GM23338 (cell line): ENCODE results near the gene RRH. TPM values are rescaled to one million over a fixed set of nuclear protein-coding genes. Genes with fewer than 3 reads are reported as not detected.

ENCODE experiments used
- ATAC-seq: fragments of 200-7000 bp; cut with Tn5 transposase; 3 replicates; pipeline ENCODE4 v1.9.1; 2020
- DNase-seq: peaks from one replicate; pipeline ENCODE4 v3.0.0-alpha.2; 2015; ENCODE audit warnings: low spot score
- H2AFZ ChIP-seq: fragments of 200-600 bp; sonication (generic); 2 replicates; pipeline ENCODE4 v1.8.0; 2016; ENCODE audit warnings: antibody characterized with exemption, mild to moderate bottlenecking, moderate library complexity
- H3F3A ChIP-seq: fragments of 200-600 bp; sonication (generic); replicated peaks from 2 replicates; pipeline ENCODE4 v1.8.0; 2017; ENCODE audit warnings: antibody characterized with exemption, mixed run types, low read depth
- H3K27ac ChIP-seq: fragments of 200-600 bp; sonication (generic); 2 replicates; pipeline ENCODE4 v1.6.1; 2016; ENCODE audit warnings: low read depth
- H3K27me3 ChIP-seq: fragments of 200-600 bp; sonication (generic); 2 replicates; pipeline ENCODE4 v1.8.0; 2016; ENCODE audit warnings: mild to moderate bottlenecking, mixed run types, moderate library complexity; ENCODE audit not compliant: insufficient read depth
- H3K36me3 ChIP-seq: fragments of 200-600 bp; sonication (generic); 2 replicates; pipeline ENCODE4 v1.8.0; 2016; ENCODE audit warnings: mild to moderate bottlenecking; ENCODE audit not compliant: insufficient read depth
- H3K4me1 ChIP-seq: fragments of 200-600 bp; sonication (generic); 2 replicates; pipeline ENCODE4 v1.8.0; 2016; ENCODE audit warnings: mild to moderate bottlenecking, moderate library complexity; ENCODE audit not compliant: insufficient read depth
- H3K4me2 ChIP-seq: fragments of 200-600 bp; sonication (generic); 2 replicates; pipeline ENCODE4 v1.7.1; 2017; ENCODE audit warnings: mixed run types
- H3K4me3 ChIP-seq: fragments of 200-600 bp; sonication (generic); 2 replicates; pipeline ENCODE4 v1.6.1; 2016; ENCODE audit warnings: mixed run types
- H3K79me2 ChIP-seq: fragments of 200-600 bp; sonication (generic); replicated peaks from 2 replicates; pipeline ENCODE4 v1.8.0; 2017; ENCODE audit warnings: mild to moderate bottlenecking; ENCODE audit not compliant: insufficient read depth
- H3K9me2 ChIP-seq: fragments of 200-600 bp; sonication (generic); 2 replicates; pipeline ENCODE4 v1.8.0; 2017; ENCODE audit not compliant: insufficient read depth
- H4K20me1 ChIP-seq: fragments of 200-600 bp; sonication (generic); replicated peaks from 2 replicates; pipeline ENCODE4 v1.8.0; 2017; ENCODE audit warnings: mild to moderate bottlenecking; ENCODE audit not compliant: insufficient read depth
- H3K27ac Mint-ChIP-seq: 2 replicates; pipeline ENCODE4 v1.8.0; 2020; ENCODE audit warnings: inconsistent platforms, mild to moderate bottlenecking, moderate library complexity, mixed read lengths
- H3K27me3 Mint-ChIP-seq: 3 replicates; pipeline ENCODE4 v1.8.0; 2022; ENCODE audit warnings: low read depth, mild to moderate bottlenecking, moderate library complexity, mixed read lengths, inconsistent platforms; ENCODE audit not compliant: insufficient read depth, poor library complexity
- H3K36me3 Mint-ChIP-seq: 3 replicates; pipeline ENCODE4 v1.8.0; 2021; ENCODE audit warnings: low read depth, mild to moderate bottlenecking, inconsistent platforms, moderate library complexity, mixed read lengths
- H3K4me1 Mint-ChIP-seq: 3 replicates; pipeline ENCODE4 v1.8.0; 2020; ENCODE audit warnings: mild to moderate bottlenecking, inconsistent platforms, mixed read lengths
- H3K4me3 Mint-ChIP-seq: 3 replicates; pipeline ENCODE4 v1.8.0; 2021; ENCODE audit warnings: moderate library complexity, mild to moderate bottlenecking, inconsistent platforms, mixed read lengths
- H3K9me3 Mint-ChIP-seq: 3 replicates; pipeline ENCODE4 v1.8.0; 2020; ENCODE audit warnings: moderate library complexity, mild to moderate bottlenecking, inconsistent platforms, mixed read lengths
- CREB1 ChIP-seq: fragments of 250-450 bp; sonication (Bioruptor Pico); IDR thresholded peaks from 2 replicates; pipeline ENCODE4 v1.5.0; 2020; ENCODE audit warnings: low read depth, mild to moderate bottlenecking, moderate library complexity
- EZH2 ChIP-seq: fragments of 200-600 bp; sonication (generic); IDR thresholded peaks from one replicate; pipeline ENCODE4 v1.8.0; 2017; ENCODE audit warnings: antibody characterized with exemption, mild to moderate bottlenecking, low read depth; ENCODE audit not compliant: unreplicated experiment
- EZH2phosphoT487 ChIP-seq: fragments of 200-600 bp; sonication (generic); IDR thresholded peaks from one replicate; pipeline ENCODE4 v1.8.1; 2018; ENCODE audit warnings: antibody characterized with exemption; ENCODE audit not compliant: unreplicated experiment
- NANOG ChIP-seq: IDR thresholded peaks from 2 replicates; pipeline ENCODE4 v1.6.1; 2016; ENCODE audit warnings: antibody characterized with exemption, borderline replicate concordance
- POLR2AphosphoS5 ChIP-seq: IDR thresholded peaks from 2 replicates; pipeline ENCODE4 v1.6.1; 2016; ENCODE audit warnings: antibody characterized with exemption, low read depth
- REST ChIP-seq: IDR thresholded peaks from one replicate; pipeline ENCODE4 v1.6.1; 2018; ENCODE audit warnings: antibody characterized with exemption; ENCODE audit not compliant: unreplicated experiment
- STAT1 ChIP-seq: IDR thresholded peaks from one replicate; pipeline ENCODE4 v1.6.1; 2016; ENCODE audit warnings: antibody characterized with exemption; ENCODE audit not compliant: unreplicated experiment
- ZNF331 ChIP-seq: fragments of 250-450 bp; sonication (Bioruptor Pico); IDR thresholded peaks from 2 replicates; pipeline ENCODE4 v1.5.0; 2020; ENCODE audit warnings: low read depth, mild to moderate bottlenecking, moderate library complexity
- ZNF462 ChIP-seq: fragments of 250-450 bp; sonication (Bioruptor Pico); IDR thresholded peaks from 2 replicates; pipeline ENCODE4 v1.5.0; 2020; ENCODE audit warnings: mild to moderate bottlenecking, moderate library complexity
- polyA plus RNA-seq: library from polyadenylated mRNA; unstranded; fragments of >200 nt; fragmentation: Nextera tagmentation; extraction: Ambion mirVana; gene quantifications from 2 replicates; pipeline ENCODE4 v1.2.1, GENCODE V29; 2016
- total RNA-seq: library from RNA; depleted of rRNA; stranded (reverse); fragments of >200 nt; shearing (Covaris generic); gene quantifications from 2 replicates; pipeline ENCODE4 v1.2.3, GENCODE V29; 2014

The RRH gene
- total and polyA plus RNA-seq, 2 experiments from 2014 or later, result not detected

GRCh38 chr4:109811707-109812106, 16.1 kb upstream of the RRH start:
- no peaks in the 10 kb centered on the region; the same call in 2 of the 3 replicates for H3K9me3 Mint-ChIP-seq

More at GRCh38 chr4:109811707-109812106, 16.1 kb upstream of the RRH start:
- TF ChIP-seq STAT1, result no peak
- no peak for TF ChIP-seq NANOG
- TF ChIP-seq EZH2phosphoT487, result no peak
- no peak for TF ChIP-seq CREB1 (CRISPR knock-in tag)
- TF ChIP-seq POLR2AphosphoS5, result no peak
- TF ChIP-seq ZNF462 (CRISPR knock-in tag), result no peak
- TF ChIP-seq ZNF331, result no peak
- no peak for TF ChIP-seq REST
- TF ChIP-seq EZH2, result no peak
- H3K4me3 ChIP-seq, result no peak overlapping the region
- Mint-ChIP-seq H3K4me1 (peaks cover 24% of the 10 kb centered on the region), H3K27ac (no peak overlapping the region), H3K36me3 (peaks cover 10% of the 10 kb centered on the region), H3K4me3 (no peak overlapping the region), H3K27me3 (peaks cover 17% of the 10 kb centered on the region)
- no peaks in the 10 kb centered on the region for H3K9me2 ChIP-seq
- H3K27ac ChIP-seq, result no peak overlapping the region
- no peaks in the 10 kb centered on the region for H4K20me1 ChIP-seq
- H3K4me1 ChIP-seq, result peaks cover 19% of the 10 kb centered on the region
- H3K79me2 ChIP-seq, result peaks cover 13% of the 10 kb centered on the region
- H2AFZ ChIP-seq, result no peak overlapping the region
- H3F3A ChIP-seq, result 0 out of 2 replicates have a peak, but pooled peaks cover 6% of the 10 kb centered on the region
- H3K27me3 ChIP-seq, result no peaks in the 10 kb centered on the region
- no peaks in the 10 kb centered on the region for H3K36me3 ChIP-seq
- no peak for DNase-seq
- no peak for ATAC-seq
- no peak overlapping the region for H3K4me2 ChIP-seq
